Prostate gland (tissue), 2 donors: ENCODE data around the gene MAP1S.

ENCODE experiments used
- CTCF ChIP-seq, 4 experiments: fragments of 200-600 bp in 2 of 4; fragments of 450-650 bp in 2 of 4; sonication (generic) in 2 of 4; IDR thresholded peaks; 1 replicate in 3 of 4; 2 replicates in 1 of 4; pipeline ENCODE4 v1.5.1; 2016 to 2019; ENCODE audit warnings: antibody characterized with exemption in 4 of 4, mild to moderate bottlenecking in 2 of 4, moderate library complexity in 2 of 4
- POLR2A ChIP-seq: fragments of 450-650 bp; IDR thresholded peaks from one replicate; pipeline ENCODE4 v1.6.1; 2016; ENCODE audit warnings: antibody characterized with exemption, mild to moderate bottlenecking
- POLR2AphosphoS5 ChIP-seq: sonication (generic); formaldehyde crosslinking; IDR thresholded peaks from one replicate; pipeline ENCODE4 v1.6.1; 2017; ENCODE audit warnings: antibody characterized with exemption

GRCh38 chr19:17735410-17735809 is 16.1 kb downstream of the MAP1S start:
- TF ChIP-seq CTCF (IDR thresholded peaks at IDR 0.05): no peak
- no peak for TF ChIP-seq POLR2AphosphoS5
- no peak for TF ChIP-seq POLR2A
